HG02759 (cell line): Measurements from ENCODE around the gene MYCBP2.

ENCODE experiments used
- ATAC-seq: cut with Tn5 transposase; IDR thresholded peaks from one replicate; pipeline ENCODE4 v1.9.1; 2021; ENCODE audit warnings: mild to moderate bottlenecking, moderate library complexity; ENCODE audit not compliant: unreplicated experiment

Gene MYCBP2

GRCh38 chr13:77105051-77105450 lies 221.8 kb downstream of the MYCBP2 start:
- no peak for ATAC-seq

DNA sequence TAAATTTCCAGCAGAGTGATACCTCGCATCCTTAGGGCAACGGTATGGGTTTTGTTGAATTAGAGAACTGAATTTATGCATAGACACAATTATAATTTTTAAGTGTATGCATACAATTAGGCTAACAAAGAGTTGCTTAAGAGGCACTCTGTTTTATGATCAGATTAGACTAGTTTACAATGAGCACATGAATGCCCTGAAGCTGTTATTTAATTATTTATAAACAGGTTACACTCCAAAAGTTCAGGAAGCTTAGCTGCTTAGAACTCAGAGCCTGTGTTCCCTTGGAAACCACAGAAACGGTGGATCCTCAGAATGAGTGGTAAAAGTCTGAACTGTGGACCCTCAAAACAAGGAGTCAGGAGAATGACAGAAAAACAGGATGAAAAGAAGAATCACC lies 227.5 kb downstream of the MYCBP2 start:
- no peak for ATAC-seq

GRCh38 chr13:77095288-77095687 lies 231.6 kb downstream of the MYCBP2 start:
- ATAC-seq, result no peak

- no peak for ATAC-seq
Measured at GRCh38 chr13:77094773-77095172, 232.1 kb downstream of the MYCBP2 start.

GRCh38 chr13:77093735-77094134 lies 233.2 kb downstream of the MYCBP2 start:
- no peak for ATAC-seq

DNA sequence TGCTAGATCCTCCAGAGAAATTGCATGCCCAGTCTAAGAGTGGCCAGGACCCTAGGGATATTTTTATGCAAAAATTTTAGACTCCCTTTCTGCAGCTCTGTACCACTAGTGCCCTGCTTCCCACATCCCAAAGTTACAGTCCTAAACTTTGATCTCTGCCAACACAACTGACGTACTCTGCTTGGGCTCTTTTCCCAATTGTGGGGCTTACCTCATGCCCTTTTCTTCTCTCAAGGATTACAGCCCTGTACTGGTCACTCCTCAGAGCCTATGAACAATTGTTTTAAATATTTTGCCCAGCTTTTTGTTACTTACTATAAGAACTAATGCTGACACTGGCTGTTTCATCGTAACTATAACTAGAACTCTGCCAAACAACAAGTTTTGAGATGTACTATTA lies 242.1 kb downstream of the MYCBP2 start:
- no peak for ATAC-seq

GRCh38 chr13:77079902-77080413 lies 246.9 kb downstream of the MYCBP2 start:
- no peak for ATAC-seq

GRCh38 chr13:77067519-77067918 lies 259.4 kb downstream of the MYCBP2 start:
- ATAC-seq, result no peak

DNA sequence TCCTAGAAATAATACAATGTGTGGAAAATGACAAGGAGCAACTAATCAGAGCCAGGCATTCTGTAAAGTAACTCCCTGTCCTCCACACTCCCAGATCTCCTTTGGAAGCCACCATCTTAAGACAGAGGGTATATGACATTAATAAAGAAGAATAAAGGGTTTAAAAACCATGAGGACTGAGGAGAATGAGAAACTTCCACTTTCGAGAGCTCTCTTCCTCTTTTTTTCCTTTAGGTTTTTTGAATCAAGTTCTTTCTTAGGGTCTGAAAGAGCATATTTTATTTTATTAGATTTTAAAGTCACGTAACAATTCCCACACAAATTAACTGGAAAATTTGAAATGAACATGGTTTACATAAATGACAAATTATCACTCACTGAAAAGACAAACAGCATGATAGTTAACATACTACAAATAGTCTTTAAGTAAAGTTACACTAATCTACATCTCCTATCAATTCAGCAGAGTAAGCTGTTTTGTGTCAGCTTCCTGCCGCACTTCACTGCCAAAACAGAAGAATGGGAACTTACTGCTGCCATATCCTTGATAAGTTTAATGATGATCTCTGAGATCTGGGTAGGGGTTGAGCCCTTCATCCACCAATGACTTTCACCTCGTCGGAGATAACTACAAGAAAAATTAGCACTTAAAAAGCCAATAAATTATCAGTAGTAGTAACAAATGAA lies 261.3 kb downstream of the MYCBP2 start:
- no peak for ATAC-seq

DNA sequence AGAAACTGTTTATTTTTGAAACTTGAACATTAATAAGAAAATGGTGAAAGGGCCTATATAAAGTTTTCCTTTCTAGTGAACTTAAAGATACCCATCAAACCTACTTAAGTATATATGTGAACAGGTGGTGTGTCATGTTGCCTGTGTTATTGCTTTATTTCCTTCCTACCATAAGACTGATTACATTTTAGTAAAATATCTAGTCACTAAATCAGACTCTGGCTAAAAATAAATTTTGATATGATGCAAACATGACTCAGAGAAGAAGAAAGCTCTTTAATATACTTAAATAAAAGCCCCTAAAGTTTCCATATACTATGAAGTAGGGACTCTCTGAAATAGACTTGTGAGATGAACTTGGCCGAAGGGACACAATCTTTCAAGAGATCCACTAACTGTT lies 264.8 kb downstream of the MYCBP2 start:
- no peak for ATAC-seq

DNA sequence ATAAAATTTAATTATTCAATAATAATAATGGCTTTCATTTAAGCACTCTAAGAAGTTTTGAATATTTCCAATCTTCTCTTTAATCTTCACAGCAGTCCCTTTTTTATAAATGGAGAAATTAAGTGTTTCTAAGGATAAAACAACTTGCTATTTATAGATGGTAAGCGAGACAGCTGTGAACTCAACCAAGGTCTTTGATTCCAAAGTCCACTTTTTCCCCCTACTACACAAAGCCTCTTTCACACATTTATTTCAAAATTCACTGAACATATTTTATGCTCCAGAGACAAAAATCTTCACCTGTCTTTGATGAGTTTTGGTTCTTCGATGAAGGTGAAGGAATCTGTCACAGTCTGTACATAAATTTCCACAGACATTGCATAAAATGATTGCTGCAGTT lies 265.5 kb downstream of the MYCBP2 start:
- ATAC-seq, result no peak

GRCh38 chr13:77056886-77057285 lies 270.0 kb downstream of the MYCBP2 start:
- ATAC-seq, result no peak

- no peak for ATAC-seq
Measured at GRCh38 chr13:77056382-77056781, 270.5 kb downstream of the MYCBP2 start.

GRCh38 chr13:77055158-77055557 lies 271.7 kb downstream of the MYCBP2 start:
- no peak for ATAC-seq

GRCh38 chr13:77053192-77053591 lies 273.7 kb downstream of the MYCBP2 start:
- ATAC-seq, result no peak

- ATAC-seq, result no peak
Measured at GRCh38 chr13:77048681-77049080, 278.2 kb downstream of the MYCBP2 start.

- no peak for ATAC-seq
Measured at GRCh38 chr13:77047649-77048343, 279.1 kb downstream of the MYCBP2 start.

- no peak for ATAC-seq
Measured at GRCh38 chr13:77042566-77043177, 284.2 kb downstream of the MYCBP2 start.

DNA sequence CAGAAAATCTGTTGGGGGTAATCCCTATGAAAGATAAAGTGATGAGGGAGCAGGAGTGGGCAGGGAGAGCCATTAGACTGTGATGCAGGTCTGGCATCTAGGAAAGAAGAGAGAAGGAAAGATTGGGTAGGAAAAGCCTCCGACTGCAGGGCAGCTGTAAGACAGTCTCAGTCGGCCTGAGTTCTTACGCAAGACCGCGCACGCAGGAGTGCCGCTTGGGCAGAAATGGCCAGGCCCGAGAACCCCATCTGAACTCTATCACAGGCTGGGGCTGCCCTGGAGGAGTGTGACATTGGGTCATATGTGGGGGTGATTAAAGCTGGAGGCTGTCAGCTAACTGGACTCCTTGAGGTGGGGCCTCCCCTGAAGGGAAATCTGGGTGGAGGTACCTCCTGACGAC lies 286.1 kb downstream of the MYCBP2 start:
- no peak for ATAC-seq

- ATAC-seq, result no peak
Measured at GRCh38 chr13:77040076-77040475, 286.8 kb downstream of the MYCBP2 start.

DNA sequence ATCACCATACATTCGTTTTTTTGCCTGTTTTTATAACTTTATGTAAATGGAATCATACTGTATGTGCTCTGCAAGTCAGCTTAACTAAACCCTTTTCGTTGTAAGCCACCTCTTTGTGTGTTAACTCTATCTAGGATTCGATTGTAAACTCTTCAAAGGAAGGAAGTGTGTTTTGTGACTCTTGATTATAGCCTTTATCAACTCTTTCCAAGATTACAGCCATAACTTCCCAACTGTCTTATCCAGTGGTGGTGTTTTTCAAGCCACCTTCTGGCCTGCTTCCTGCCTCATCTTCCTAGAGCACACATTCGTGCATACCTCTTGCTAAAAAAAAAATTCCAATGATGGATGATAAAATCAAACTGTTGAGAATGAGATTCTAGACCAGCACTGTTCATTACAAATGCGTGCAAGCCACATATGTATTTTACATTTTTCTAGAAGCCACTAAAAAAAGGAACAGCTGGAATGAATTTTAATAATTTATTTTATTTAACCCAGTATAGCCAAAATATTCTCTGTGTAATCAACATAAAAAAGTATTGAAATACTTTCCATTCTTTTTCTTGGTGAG lies 287.9 kb downstream of the MYCBP2 start:
- no peak for ATAC-seq

DNA sequence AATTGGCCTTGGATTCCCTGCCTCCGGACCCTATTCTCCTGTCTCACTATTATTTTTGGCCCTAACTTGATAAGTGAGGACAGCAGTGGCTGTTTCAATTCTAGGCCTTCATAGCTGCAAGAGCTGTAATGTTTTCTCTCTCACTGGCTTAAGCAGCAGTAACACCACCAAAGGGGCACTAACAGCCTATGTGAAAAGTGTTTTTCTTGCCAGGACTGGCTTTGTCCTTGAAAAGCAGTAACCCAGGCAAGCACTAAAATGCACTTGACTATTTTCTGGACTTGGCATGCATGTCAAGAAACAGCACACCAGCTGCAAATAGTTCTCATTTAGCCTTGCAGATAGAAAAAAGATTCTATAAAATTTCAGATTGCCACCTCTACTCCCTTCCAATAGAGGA lies 290.6 kb downstream of the MYCBP2 start:
- ATAC-seq, result no peak
